Spleen (tissue), 11 donors: ENCODE measurements around the gene EN1. TPM values are rescaled to one million over a fixed set of nuclear protein-coding genes. Genes with fewer than 3 reads are reported as not detected.
A peak's percentile ranks its signal among the peaks of the same experiment; 100 is the strongest.

ENCODE experiments used
- DNase-seq: peaks from one replicate; pipeline ENCODE4 v3.0.0-alpha.2; 2020
- H3K27ac ChIP-seq, 8 donors: fragments of 200-600 bp; sonication (generic) in 7 of 8; 1 replicate in 4 of 8; 2 replicates in 4 of 8; pipeline versions ENCODE4 v1.5.0 to v1.8.0; 2016 to 2021; ENCODE audit warnings: inconsistent platforms in 4 of 8, mild to moderate bottlenecking in 4 of 8, moderate library complexity in 1 of 8
- H3K27me3 ChIP-seq, 7 donors: fragments of 200-600 bp; sonication (generic) in 6 of 7; replicated peaks in 1 of 7; 1 replicate in 4 of 7; 2 replicates in 3 of 7; pipeline versions ENCODE4 v1.5.0 to v1.8.0; 2016 to 2021; ENCODE audit warnings: inconsistent platforms in 3 of 7, mild to moderate bottlenecking in 1 of 7
- H3K36me3 ChIP-seq, 6 donors: fragments of 200-600 bp; sonication (generic) in 5 of 6; 1 replicate in 4 of 6; 2 replicates in 2 of 6; pipeline versions ENCODE4 v1.5.0 to v1.8.0; 2016 to 2021; ENCODE audit warnings: inconsistent platforms in 2 of 6
- H3K4me1 ChIP-seq, 6 donors: fragments of 200-600 bp; sonication (generic) in 5 of 6; 1 replicate in 3 of 6; 2 replicates in 3 of 6; pipeline versions ENCODE4 v1.5.0 to v1.8.0; 2016 to 2021; ENCODE audit warnings: inconsistent platforms in 3 of 6
- H3K4me3 ChIP-seq, 8 donors: fragments of 200-600 bp; sonication (generic) in 7 of 8; 1 replicate in 4 of 8; 2 replicates in 4 of 8; pipeline versions ENCODE4 v1.5.0 to v1.8.0; 2016 to 2021; ENCODE audit warnings: inconsistent platforms in 4 of 8, mild to moderate bottlenecking in 4 of 8, moderate library complexity in 2 of 8
- H3K9me3 ChIP-seq, 8 donors: fragments of 200-600 bp; sonication (generic) in 7 of 8; 1 replicate in 4 of 8; 2 replicates in 4 of 8; pipeline versions ENCODE4 v1.5.0 to v1.8.0; 2016 to 2021; ENCODE audit warnings: inconsistent platforms in 4 of 8
- POLR2A ChIP-seq, 3 donors: fragments of 450-650 bp; IDR thresholded peaks; one replicate each; pipeline ENCODE4 v1.5.1; 2017; ENCODE audit warnings: antibody characterized with exemption in 3 of 3, mild to moderate bottlenecking in 1 of 3
- POLR2AphosphoS5 ChIP-seq, 3 donors: sonication (generic); formaldehyde crosslinking; IDR thresholded peaks; one replicate each; pipeline ENCODE4 v1.5.1; 2017; ENCODE audit warnings: antibody characterized with exemption in 3 of 3
- WGBS, 5 donors: extraction: QIAGEN DNeasy Blood & Tissue Kit in 3 of 5; methylation state at CpG; one replicate each; pipeline versions ENCODE4 v1.1.5 to v1.1.7; 2013 to 2018; 5-methylcytosine and 5-hydroxymethylcytosine counted together
- intact Hi-C: fragments of 100-400 bp; cut with DNase I; formaldehyde crosslinking; loops from one replicate; pipeline ENCODE4 v1.15.0; 2023; ENCODE audit warnings: low total_unique reads
- polyA plus RNA-seq, 3 donors: library from polyadenylated mRNA; stranded (reverse); fragments of 200-250 nt; gene quantifications; one replicate each; pipeline ENCODE4 v1.2.1, GENCODE V29; 2013
- total RNA-seq, 7 donors: library from RNA; depleted of rRNA in 3 of 7; stranded (reverse); fragments of >200 nt in 3 of 7; fragmentation: NEBNext Ultra II Directional in 4 of 7; extraction: Animal tissue kit (Norgen Biotek cat#: 25700) in 4 of 7; gene quantifications; one replicate each; pipeline versions ENCODE4 v1.1.0 to v1.2.1, GENCODE V29; 2016 to 2021
- TF ChIP-seq, protein P1 (sequence below), 11 experiments: fragments of 200-600 bp in 7 of 11; fragments of 450-650 bp in 4 of 11; sonication (generic) in 4 of 11; IDR thresholded peaks in 8 of 11; conservative IDR thresholded peaks in 3 of 11; 1 replicate in 7 of 11; 2 replicates in 4 of 11; pipeline versions ENCODE4 v1.4.0 to v1.8.0; 2016 to 2021; ENCODE audit warnings: antibody characterized with exemption in 11 of 11, inconsistent platforms in 4 of 11, mild to moderate bottlenecking in 1 of 11
- donor health status: healthy with polysubstance abuse.
- donor health status: DM: no; HTN: no; CAD: no; lungs with moderate emphysema.
- donor health status: DM: no; HTN: no; CAD: no.
- donor health status: Bipolar disorder and iron deficiency.
- donor health status: healthy.
- donor health status: DM: no; HTN: no; CAD: no.
- donor health status: DM: yes; HTN: yes; CAD: no.

EN1 gene
- total and polyA plus RNA-seq, 10 donors: not detected

DNA sequence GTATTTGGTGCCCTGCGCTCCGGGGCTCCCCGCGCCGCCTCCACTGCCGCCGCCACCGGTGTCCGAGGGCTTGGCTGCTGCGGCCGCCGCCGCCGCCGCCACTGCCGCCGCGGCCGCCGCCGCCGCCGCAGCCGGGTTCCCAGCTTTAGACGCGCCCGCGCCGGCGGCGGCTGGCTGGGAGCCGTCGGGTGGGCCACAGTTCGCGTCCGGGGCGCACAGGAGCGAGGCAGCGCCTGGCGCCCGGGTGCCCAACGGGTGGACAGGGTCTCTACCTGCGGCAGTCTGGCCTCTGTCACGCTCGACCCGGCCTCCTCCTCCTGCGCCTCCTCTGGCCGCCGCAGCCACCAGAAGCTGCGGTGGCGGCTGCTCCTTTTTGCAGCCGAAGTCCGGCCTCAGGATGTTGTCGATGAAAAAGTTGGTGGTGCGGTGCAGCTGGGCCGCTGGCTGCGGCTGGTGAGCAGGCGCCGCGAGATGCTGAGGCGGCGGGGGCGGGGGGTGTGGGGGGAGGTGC is 951 bp downstream of the EN1 start:
- H3K27ac ChIP-seq: no peak overlapping the region
- H3K4me1 ChIP-seq: peaks cover 13 to 74% (median 52%) of the 10 kb centered on the region in 6 donors
- TF ChIP-seq POLR2AphosphoS5 (IDR thresholded peaks at IDR 0.05): no peak
- TF ChIP-seq, protein P1, sequence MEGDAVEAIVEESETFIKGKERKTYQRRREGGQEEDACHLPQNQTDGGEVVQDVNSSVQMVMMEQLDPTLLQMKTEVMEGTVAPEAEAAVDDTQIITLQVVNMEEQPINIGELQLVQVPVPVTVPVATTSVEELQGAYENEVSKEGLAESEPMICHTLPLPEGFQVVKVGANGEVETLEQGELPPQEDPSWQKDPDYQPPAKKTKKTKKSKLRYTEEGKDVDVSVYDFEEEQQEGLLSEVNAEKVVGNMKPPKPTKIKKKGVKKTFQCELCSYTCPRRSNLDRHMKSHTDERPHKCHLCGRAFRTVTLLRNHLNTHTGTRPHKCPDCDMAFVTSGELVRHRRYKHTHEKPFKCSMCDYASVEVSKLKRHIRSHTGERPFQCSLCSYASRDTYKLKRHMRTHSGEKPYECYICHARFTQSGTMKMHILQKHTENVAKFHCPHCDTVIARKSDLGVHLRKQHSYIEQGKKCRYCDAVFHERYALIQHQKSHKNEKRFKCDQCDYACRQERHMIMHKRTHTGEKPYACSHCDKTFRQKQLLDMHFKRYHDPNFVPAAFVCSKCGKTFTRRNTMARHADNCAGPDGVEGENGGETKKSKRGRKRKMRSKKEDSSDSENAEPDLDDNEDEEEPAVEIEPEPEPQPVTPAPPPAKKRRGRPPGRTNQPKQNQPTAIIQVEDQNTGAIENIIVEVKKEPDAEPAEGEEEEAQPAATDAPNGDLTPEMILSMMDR (IDR thresholded peaks at IDR 0.05 in 8 of 11, conservative IDR thresholded peaks at IDR 0.05 in 3 of 11): no peak
- no peak for TF ChIP-seq POLR2A (IDR thresholded peaks at IDR 0.05)
- H3K27me3 ChIP-seq: peaks cover 30 to 100% (median 99%) of the 10 kb centered on the region in 7 donors
- no peaks in the 10 kb centered on the region for H3K9me3 ChIP-seq
- no peak for DNase-seq
- peak overlapping the region in 4 of 8 donors; percentile 16 to 56 (median 26) for H3K4me3 ChIP-seq
- no peaks in the 10 kb centered on the region for H3K36me3 ChIP-seq
- intact Hi-C loops: no loop called here
- WGBS, 5 donors: 0 to 3% (median 2%) methylated on average over 5 to 63 of the region's 63 CpGs

DNA sequence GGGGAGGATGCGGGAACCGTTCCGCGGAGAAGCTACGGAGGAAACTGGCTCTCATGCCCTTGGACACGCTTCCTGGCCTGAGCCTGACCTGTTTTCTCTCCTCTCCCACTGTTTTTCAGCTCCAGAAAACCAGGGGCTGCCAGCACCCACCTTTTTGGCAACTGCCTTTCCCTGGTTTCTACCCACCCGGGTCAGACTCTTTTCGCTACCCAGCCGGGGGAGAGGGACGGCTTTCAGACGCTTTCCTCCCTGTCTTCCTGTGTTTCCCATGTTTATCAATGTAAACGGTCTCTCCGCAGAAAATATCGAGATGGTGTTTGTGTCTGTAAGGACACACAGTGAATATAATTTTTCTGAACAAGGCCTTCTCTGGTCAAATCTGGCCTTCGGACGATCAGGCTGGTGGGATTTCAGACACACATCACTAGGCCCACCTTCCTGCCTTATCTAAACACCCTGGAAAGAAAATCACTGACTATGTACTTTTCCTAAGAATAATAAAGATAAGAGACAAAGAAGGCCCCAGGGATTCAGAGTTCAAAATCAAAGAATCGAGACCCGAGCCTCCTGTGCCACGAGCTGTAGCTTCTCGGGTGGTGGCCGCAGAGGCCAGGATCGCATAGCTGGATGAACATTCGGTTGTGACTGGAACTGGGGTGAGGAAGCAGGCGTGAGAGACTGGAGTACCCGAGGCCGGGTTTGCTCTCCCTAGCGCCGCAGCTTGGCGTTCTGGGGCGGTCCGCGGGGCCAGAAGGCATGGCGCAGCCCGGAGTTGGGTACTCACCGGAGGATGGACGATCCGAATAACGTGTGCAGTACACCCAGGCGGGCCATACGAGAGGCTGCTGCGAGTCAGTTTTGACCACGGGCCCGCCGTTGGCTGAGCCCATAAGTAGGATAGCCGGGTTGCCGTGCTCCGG is 1.7 kb downstream of the EN1 start:
- Histone ChIP-seq H3K9me3 (no peaks in the 10 kb centered on the region), H3K27ac (no peak overlapping the region), H3K36me3 (no peaks in the 10 kb centered on the region), H3K4me1 (peaks cover 13 to 77% (median 55%) of the 10 kb centered on the region in 6 donors), H3K4me3 (peak overlapping the region in 1 of 8 donors; percentile 56), H3K27me3 (peaks cover 30 to 100% (median 100%) of the 10 kb centered on the region in 7 donors)
- intact Hi-C loops: no loop called here
- WGBS, 5 donors: 6 to 9% (median 7%) methylated on average over 31 to 47 of the region's 47 CpGs
- TF ChIP-seq POLR2A (IDR thresholded peaks at IDR 0.05): no peak
- TF ChIP-seq POLR2AphosphoS5 (IDR thresholded peaks at IDR 0.05): no peak
- TF ChIP-seq, protein P1 (IDR thresholded peaks at IDR 0.05 in 8 of 11, conservative IDR thresholded peaks at IDR 0.05 in 3 of 11): no peak
- peak; percentile 55 for DNase-seq

DNA sequence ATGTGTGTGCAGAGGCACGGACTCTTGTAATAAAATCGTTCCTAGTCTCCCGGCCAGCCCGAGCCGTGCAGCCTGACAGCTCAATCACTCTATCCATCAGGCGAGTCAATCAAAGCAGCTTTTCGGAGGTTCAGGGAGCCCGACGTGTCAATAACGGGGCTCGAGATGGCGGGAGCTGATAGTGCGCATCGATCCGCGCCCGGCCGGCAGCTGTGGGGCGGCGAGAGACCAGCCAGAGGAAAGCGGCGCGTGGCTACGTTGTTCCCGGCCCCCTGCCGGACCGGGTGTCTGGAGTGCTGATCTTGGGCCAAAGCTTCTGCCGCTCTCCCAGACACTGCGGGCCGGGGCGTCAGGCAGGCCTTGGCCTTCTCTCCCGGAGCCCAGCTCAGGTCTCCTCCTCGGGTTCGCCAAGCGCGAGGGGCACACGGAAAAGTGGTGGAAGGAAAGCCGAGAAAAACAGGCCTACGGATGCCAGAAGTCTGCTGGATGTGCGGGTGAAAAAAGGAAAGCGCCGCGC is 2.4 kb downstream of the EN1 start:
- H3K4me1 ChIP-seq: peaks cover 13 to 77% (median 55%) of the 10 kb centered on the region in 6 donors
- peak; percentile 58 for DNase-seq
- peaks cover 30 to 100% (median 98%) of the 10 kb centered on the region in 7 donors for H3K27me3 ChIP-seq
- H3K36me3 ChIP-seq: no peaks in the 10 kb centered on the region
- no peaks in the 10 kb centered on the region for H3K9me3 ChIP-seq
- TF ChIP-seq POLR2AphosphoS5 (IDR thresholded peaks at IDR 0.05) (peak in 1 of 3 donors; percentile 22), POLR2A (IDR thresholded peaks at IDR 0.05) (no peak)
- 4 to 20% (median 8%) methylated on average over 24 to 43 of the region's 43 CpGs for WGBS, 5 donors
- H3K27ac ChIP-seq: no peak overlapping the region
- peak overlapping the region in 1 of 8 donors; percentile 34 for H3K4me3 ChIP-seq
- intact Hi-C loops: no loop called here

DNA sequence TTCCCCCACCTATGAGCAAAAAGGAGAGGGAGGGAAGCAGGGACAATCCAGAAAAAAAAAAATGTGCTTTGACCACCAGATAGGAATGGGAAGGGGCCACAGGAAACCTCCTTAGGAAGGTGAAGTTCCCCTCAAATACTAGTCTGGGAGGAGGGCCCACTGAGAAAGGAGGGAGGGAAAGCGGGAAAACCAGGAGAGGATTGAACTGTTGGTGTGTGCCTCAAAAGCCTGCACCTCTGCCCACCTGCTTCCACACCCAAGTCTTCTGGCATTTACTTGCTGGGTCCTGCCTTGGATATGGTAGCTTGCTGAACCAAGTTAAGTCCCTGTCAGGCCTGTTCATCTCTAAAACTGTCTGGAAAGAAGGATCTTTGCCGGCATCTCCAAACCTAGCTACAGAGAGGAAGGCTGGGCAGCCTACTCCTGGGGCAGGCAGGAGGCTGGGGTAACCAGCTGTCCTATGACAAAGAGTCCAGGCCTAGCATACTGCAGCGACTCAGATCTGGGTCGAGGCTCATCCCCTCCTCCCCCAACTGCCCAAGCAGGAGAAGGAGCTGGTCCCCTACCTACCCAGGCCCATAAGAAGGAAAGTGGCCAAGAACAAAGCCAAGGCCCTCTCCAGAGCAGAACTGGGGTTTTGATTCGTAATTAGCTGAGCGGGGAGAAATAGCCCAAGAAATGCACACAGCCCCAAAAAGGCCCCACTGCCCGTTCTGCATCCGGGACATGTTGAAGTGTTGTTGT is 3.0 kb downstream of the EN1 start:
- Histone ChIP-seq H3K27me3 (peaks cover 25 to 100% (median 98%) of the 10 kb centered on the region in 7 donors), H3K27ac (no peak overlapping the region), H3K4me3 (peak overlapping the region in 1 of 8 donors; percentile 34), H3K9me3 (no peaks in the 10 kb centered on the region), H3K4me1 (peaks cover 13 to 71% (median 55%) of the 10 kb centered on the region in 6 donors), H3K36me3 (no peaks in the 10 kb centered on the region)
- peak; percentile 37 for DNase-seq
- TF ChIP-seq, protein P1 (IDR thresholded peaks at IDR 0.05 in 8 of 11, conservative IDR thresholded peaks at IDR 0.05 in 3 of 11): no peak
- TF ChIP-seq POLR2A (IDR thresholded peaks at IDR 0.05): no peak
- no peak for TF ChIP-seq POLR2AphosphoS5 (IDR thresholded peaks at IDR 0.05)
- WGBS, 5 donors: 8 to 17% (median 9%) methylated on average over 8 of the region's 8 CpGs
- intact Hi-C loops: no loop called here
